ENCODE measurements around the gene KIAA0930.
"Not testable (repeated sequence)": the region's sequence is repeated elsewhere in the genome, so short reads cannot be mapped to it uniquely, and the experiment has no call there.

DNA sequence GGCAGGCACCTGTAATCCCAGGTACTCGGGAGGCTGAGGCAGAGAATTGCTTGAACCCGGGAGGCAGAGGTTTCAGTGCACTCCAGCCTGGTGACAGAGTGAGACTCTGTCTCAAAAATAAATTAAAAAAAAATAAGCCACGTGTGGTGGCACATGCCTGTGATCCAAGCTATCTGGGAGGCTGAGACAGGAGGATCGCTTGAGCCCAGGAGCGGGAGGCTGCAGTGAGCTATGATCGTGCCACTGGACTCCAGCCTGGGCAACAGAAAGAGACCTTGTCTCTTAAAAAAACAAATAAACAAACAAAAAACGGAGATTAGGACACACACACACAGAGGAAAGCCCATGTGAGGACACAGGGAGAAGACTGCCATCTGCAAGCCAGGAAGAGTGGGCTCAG, 37.0 kb upstream of the KIAA0930 start:
- TF ChIP-seq, protein P1, sequence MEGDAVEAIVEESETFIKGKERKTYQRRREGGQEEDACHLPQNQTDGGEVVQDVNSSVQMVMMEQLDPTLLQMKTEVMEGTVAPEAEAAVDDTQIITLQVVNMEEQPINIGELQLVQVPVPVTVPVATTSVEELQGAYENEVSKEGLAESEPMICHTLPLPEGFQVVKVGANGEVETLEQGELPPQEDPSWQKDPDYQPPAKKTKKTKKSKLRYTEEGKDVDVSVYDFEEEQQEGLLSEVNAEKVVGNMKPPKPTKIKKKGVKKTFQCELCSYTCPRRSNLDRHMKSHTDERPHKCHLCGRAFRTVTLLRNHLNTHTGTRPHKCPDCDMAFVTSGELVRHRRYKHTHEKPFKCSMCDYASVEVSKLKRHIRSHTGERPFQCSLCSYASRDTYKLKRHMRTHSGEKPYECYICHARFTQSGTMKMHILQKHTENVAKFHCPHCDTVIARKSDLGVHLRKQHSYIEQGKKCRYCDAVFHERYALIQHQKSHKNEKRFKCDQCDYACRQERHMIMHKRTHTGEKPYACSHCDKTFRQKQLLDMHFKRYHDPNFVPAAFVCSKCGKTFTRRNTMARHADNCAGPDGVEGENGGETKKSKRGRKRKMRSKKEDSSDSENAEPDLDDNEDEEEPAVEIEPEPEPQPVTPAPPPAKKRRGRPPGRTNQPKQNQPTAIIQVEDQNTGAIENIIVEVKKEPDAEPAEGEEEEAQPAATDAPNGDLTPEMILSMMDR (conservative IDR thresholded peaks at IDR 0.05; ENCODE audit: low read depth, low read length), result not testable (repeated sequence)
- TF ChIP-seq EZH2 (IDR thresholded peaks at IDR 0.05; ENCODE audit: borderline replicate concordance, low read depth, low read length, poor library complexity, severe bottlenecking), result not testable (repeated sequence)

All from A673 (cell line).